Measurements from ENCODE around the gene AKAP1. TPM values are rescaled to one million over a fixed set of nuclear protein-coding genes. Genes with fewer than 3 reads are reported as not detected.

Gene AKAP1
- polyA plus RNA-seq, 4 donors = 28.9 to 97.7 (median 55.4) TPM

DNA sequence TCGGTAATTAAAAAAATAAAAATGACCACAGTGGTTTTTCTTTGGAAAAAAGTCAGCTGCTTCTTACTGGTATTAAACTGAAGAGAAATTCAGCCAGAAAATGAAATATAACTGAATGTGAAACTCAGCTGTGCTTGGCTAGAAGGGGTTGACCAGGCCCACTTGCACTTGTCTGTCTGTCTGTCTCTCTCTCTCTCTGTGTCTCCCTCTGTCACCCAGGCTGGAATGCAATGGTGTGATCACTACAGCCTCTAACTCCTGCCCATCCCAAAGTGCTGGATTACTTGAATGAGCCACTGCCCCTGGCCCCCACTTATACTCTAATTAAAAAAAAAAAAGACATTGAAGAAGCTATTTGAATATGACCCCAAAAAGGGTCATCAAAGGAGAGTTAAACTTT, 17.3 kb upstream of the AKAP1 start:
- Histone ChIP-seq H3K4me3 (ENCODE audit: low read depth in 1 of 3, low read length in 3 of 3) (no peak overlapping the region), H3K4me1 (ENCODE audit: control insufficient read depth in 3 of 3, insufficient read depth in 2 of 3, low read depth in 1 of 3, low read length in 2 of 3) (no peaks in the 10 kb centered on the region), H3K27me3 (ENCODE audit: control insufficient read depth in 3 of 3, insufficient read depth in 3 of 3, low read length in 3 of 3) (no peaks in the 10 kb centered on the region), H3K36me3 (ENCODE audit: control insufficient read depth in 3 of 3, insufficient read depth in 2 of 3, low read depth in 1 of 3, low read length in 3 of 3) (no peaks in the 10 kb centered on the region), H3K9me3 (ENCODE audit: control insufficient read depth in 2 of 2, insufficient read depth in 1 of 2, low read depth in 1 of 2, low read length in 1 of 2) (no peaks in the 10 kb centered on the region), H3K27ac (ENCODE audit: low read depth in 1 of 3, low read length in 2 of 3) (no peak overlapping the region)
- no peak for FAIRE-seq
- no peak for DNase-seq
- WGBS, 3 donors = 83 to 96% (median 87%) methylated on average over 1 of the region's 1 CpG

DNA sequence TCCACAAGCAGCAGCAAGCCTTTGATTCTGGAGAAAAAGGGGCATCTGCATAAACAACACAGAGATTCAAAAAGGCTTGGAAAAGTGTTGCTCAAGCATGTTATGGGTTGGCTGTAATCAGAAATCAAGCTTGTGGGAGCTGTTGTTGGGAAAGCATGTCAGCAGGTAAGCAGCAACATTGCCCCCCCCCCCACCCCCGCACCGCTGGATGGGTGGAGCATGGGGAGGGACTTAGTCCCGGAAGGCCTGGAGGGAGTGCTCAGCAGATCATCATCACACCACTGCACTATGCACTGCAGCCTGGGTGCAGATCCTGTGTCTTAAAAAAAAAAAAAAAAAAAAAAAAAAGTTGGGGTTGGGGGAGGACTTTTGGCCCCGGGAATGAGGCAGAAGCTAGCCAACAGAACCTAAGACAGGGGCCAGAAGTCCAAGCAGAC, 16.8 kb upstream of the AKAP1 start:
- no peaks in the 10 kb centered on the region for H3K27me3 ChIP-seq (ENCODE audit: control insufficient read depth in 3 of 3, insufficient read depth in 3 of 3, low read length in 3 of 3)
- DNase-seq (peak; percentile 33 to 73), FAIRE-seq (no peak)
- H3K4me1 ChIP-seq (ENCODE audit: control insufficient read depth in 3 of 3, insufficient read depth in 2 of 3, low read depth in 1 of 3, low read length in 2 of 3) = no peaks in the 10 kb centered on the region
- H3K36me3 ChIP-seq (ENCODE audit: control insufficient read depth in 3 of 3, insufficient read depth in 2 of 3, low read depth in 1 of 3, low read length in 3 of 3) = no peaks in the 10 kb centered on the region
- H3K27ac ChIP-seq (ENCODE audit: low read depth in 1 of 3, low read length in 2 of 3) = no peak overlapping the region
- WGBS, 3 donors = 3 to 37% (median 15%) methylated on average over 4 of the region's 4 CpGs
- no peak overlapping the region for H3K4me3 ChIP-seq (ENCODE audit: low read depth in 1 of 3, low read length in 3 of 3)
- no peaks in the 10 kb centered on the region for H3K9me3 ChIP-seq (ENCODE audit: control insufficient read depth in 2 of 2, insufficient read depth in 1 of 2, low read depth in 1 of 2, low read length in 1 of 2)

DNA sequence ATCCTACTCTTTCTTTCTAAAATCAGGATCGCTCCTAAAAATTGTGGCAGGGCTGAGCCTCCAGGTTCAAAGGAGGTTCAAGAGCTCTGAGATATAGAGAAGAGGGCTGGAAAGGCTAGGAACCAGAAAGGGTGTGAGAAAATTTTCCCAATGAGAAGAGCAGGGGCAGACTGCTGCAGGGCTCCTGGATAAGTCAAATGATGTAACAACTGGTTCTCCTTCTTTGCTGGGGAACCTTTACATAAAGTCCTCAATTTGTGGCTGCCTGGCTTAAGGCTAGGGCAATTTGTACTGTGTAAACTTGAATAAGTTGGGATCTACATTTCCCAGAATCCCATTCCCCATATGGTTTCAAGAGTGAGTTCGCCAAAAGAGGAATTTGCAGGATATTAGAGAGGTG, 16.3 kb upstream of the AKAP1 start:
- Histone ChIP-seq H3K27me3 (ENCODE audit: control insufficient read depth in 3 of 3, insufficient read depth in 3 of 3, low read length in 3 of 3) (no peaks in the 10 kb centered on the region), H3K27ac (ENCODE audit: low read depth in 1 of 3, low read length in 2 of 3) (no peak overlapping the region), H3K36me3 (ENCODE audit: control insufficient read depth in 3 of 3, insufficient read depth in 2 of 3, low read depth in 1 of 3, low read length in 3 of 3) (no peaks in the 10 kb centered on the region), H3K4me3 (ENCODE audit: low read depth in 1 of 3, low read length in 3 of 3) (no peak overlapping the region), H3K9me3 (ENCODE audit: control insufficient read depth in 2 of 2, insufficient read depth in 1 of 2, low read depth in 1 of 2, low read length in 1 of 2) (no peaks in the 10 kb centered on the region), H3K4me1 (ENCODE audit: control insufficient read depth in 3 of 3, insufficient read depth in 2 of 3, low read depth in 1 of 3, low read length in 2 of 3) (no peaks in the 10 kb centered on the region)
- no peak for DNase-seq
- WGBS, 3 donors = 92 to 98% (median 93%) methylated on average over 2 of the region's 2 CpGs
- no peak for FAIRE-seq

DNA sequence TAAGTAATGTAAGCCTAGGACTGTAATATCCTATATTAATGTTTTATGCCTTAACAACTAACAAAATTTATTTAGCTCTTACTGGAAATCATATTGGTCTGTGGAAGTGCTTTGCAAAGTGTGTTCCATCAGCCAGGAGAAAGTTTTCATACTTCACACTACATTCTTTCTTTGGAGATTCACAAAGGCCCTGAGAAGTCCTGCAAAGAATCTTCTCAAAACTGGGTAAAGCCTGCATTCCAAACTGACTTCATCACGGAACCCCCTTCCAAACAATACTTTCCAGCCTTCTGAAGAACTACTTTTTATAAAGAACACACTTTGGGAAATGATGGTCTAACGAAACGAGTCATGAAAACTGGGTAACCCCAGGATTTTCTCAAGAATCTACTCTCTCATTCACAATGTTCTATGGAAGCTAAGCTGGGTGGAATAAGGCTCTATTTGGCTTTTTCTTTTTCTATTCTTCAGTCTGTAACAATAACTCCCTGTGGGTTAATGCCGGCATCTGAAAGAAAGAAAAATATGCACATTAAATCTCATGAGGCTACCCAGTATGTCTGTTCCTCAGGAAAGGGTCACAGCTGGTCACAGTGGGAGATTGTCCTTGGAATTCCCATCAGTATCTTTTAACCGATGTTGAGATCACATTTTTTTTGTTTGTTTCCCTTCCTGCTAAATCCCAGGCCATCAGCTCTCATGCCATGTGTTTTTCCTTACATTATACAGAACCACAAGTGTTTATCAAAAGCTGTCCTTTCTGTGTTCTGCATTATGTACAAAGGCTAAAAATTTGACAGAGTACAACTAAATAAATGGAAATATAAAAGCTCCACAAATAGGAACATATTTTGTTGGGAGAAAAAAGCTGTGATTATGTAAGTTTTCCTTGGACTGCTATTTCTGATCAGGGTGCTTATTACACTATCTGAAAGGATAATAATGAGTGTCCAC, 12.8 kb upstream of the AKAP1 start:
- no peak overlapping the region for H3K27ac ChIP-seq (ENCODE audit: low read depth in 1 of 3, low read length in 2 of 3)
- H3K4me3 ChIP-seq (ENCODE audit: low read depth in 1 of 3, low read length in 3 of 3) = no peak overlapping the region

DNA sequence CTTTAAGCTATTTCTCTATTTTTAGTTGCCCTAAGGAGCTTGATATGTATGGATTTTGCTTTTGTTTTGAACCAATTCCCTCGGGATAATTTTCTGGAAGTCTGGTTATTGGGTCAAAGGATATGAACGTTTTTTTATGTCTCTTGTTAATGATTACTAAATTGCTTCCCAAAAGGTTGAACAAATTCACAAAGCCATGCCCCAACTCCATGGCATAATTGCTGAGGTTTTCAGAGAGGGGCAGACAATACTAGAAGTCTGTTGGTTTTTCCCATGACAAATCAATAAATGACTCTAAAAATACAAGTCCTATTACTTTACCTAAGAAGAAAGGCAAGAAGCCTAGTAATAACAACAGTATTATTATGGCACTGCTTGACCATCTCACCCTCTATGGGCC, 11.4 kb upstream of the AKAP1 start:
- no peaks in the 10 kb centered on the region for H3K27me3 ChIP-seq (ENCODE audit: control insufficient read depth in 3 of 3, insufficient read depth in 3 of 3, low read length in 3 of 3)
- H3K4me1 ChIP-seq (ENCODE audit: control insufficient read depth in 3 of 3, insufficient read depth in 2 of 3, low read depth in 1 of 3, low read length in 2 of 3) = no peaks in the 10 kb centered on the region
- no peaks in the 10 kb centered on the region for H3K36me3 ChIP-seq (ENCODE audit: control insufficient read depth in 3 of 3, insufficient read depth in 2 of 3, low read depth in 1 of 3, low read length in 3 of 3)
- 14 to 30% (median 16%) methylated on average over 2 of the region's 2 CpGs for WGBS, 3 donors
- no peak for FAIRE-seq
- H3K27ac ChIP-seq (ENCODE audit: low read depth in 1 of 3, low read length in 2 of 3) = no peak overlapping the region
- H3K4me3 ChIP-seq (ENCODE audit: low read depth in 1 of 3, low read length in 3 of 3) = no peak overlapping the region
- no peaks in the 10 kb centered on the region for H3K9me3 ChIP-seq (ENCODE audit: control insufficient read depth in 2 of 2, insufficient read depth in 1 of 2, low read depth in 1 of 2, low read length in 1 of 2)
- no peak for DNase-seq

More for the DNA sequence above, 12.8 kb upstream of the AKAP1 start:
- DNase-seq (no peak), FAIRE-seq (no peak)
- WGBS, 3 donors = 53 to 76% (median 72%) methylated on average over 5 of the region's 5 CpGs
- no peaks in the 10 kb centered on the region for H3K4me1 ChIP-seq (ENCODE audit: control insufficient read depth in 3 of 3, insufficient read depth in 2 of 3, low read depth in 1 of 3, low read length in 2 of 3)
- no peaks in the 10 kb centered on the region for H3K36me3 ChIP-seq (ENCODE audit: control insufficient read depth in 3 of 3, insufficient read depth in 2 of 3, low read depth in 1 of 3, low read length in 3 of 3)
- no peaks in the 10 kb centered on the region for H3K27me3 ChIP-seq (ENCODE audit: control insufficient read depth in 3 of 3, insufficient read depth in 3 of 3, low read length in 3 of 3)
- H3K9me3 ChIP-seq (ENCODE audit: control insufficient read depth in 2 of 2, insufficient read depth in 1 of 2, low read depth in 1 of 2, low read length in 1 of 2) = no peaks in the 10 kb centered on the region

DNA sequence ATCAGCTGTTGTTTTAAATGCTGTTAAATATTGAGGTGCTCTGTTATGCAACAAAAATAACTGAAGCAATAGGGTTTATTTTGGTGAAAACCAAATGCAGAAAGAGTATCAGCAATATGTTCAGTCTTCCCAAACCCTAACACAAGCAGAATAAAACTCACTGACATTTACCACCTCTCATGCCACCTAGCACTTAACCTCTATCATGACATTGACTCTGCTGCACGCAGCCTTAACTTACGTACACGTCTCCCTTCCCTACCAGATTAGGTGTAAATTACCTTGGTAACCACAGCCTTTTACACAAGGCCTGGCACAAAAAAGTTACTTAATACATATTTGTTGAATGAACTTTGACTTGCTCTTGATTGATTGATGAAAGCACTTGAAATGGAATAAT, 9.9 kb upstream of the AKAP1 start:
- H3K27me3 ChIP-seq (ENCODE audit: control insufficient read depth in 3 of 3, insufficient read depth in 3 of 3, low read length in 3 of 3) = no peaks in the 10 kb centered on the region
- H3K36me3 ChIP-seq (ENCODE audit: control insufficient read depth in 3 of 3, insufficient read depth in 2 of 3, low read depth in 1 of 3, low read length in 3 of 3) = no peaks in the 10 kb centered on the region
- FAIRE-seq = no peak
- no peak overlapping the region for H3K27ac ChIP-seq (ENCODE audit: low read depth in 1 of 3, low read length in 2 of 3)
- WGBS, 3 donors = 51 to 75% (median 70%) methylated on average over 3 of the region's 3 CpGs
- H3K4me1 ChIP-seq (ENCODE audit: control insufficient read depth in 3 of 3, insufficient read depth in 2 of 3, low read depth in 1 of 3, low read length in 2 of 3) = no peaks in the 10 kb centered on the region
- no peak overlapping the region for H3K4me3 ChIP-seq (ENCODE audit: low read depth in 1 of 3, low read length in 3 of 3)
- no peaks in the 10 kb centered on the region for H3K9me3 ChIP-seq (ENCODE audit: control insufficient read depth in 2 of 2, insufficient read depth in 1 of 2, low read depth in 1 of 2, low read length in 1 of 2)
- no peak for DNase-seq

DNA sequence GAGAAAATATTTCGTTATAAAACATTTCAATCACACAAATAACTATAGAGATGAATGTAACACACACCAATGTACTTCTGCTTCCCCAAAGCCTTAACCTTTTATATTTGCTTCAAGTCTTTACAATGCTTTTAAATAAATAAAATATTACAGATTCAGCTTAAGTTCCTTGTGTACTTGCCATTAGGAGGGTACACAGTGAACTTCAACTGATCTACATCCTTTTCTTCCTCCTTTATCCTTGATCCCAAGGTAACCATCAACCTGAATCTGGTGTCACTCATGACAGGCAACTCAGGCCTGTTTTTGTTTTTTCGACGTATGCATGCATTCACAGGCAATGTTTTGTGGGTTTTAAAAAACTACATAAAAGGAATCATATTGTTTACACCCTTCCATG, 9.3 kb upstream of the AKAP1 start:
- Histone ChIP-seq H3K9me3 (ENCODE audit: control insufficient read depth in 2 of 2, insufficient read depth in 1 of 2, low read depth in 1 of 2, low read length in 1 of 2) (no peaks in the 10 kb centered on the region), H3K36me3 (ENCODE audit: control insufficient read depth in 3 of 3, insufficient read depth in 2 of 3, low read depth in 1 of 3, low read length in 3 of 3) (no peaks in the 10 kb centered on the region), H3K4me3 (ENCODE audit: low read depth in 1 of 3, low read length in 3 of 3) (no peak overlapping the region), H3K27ac (ENCODE audit: low read depth in 1 of 3, low read length in 2 of 3) (no peak overlapping the region), H3K27me3 (ENCODE audit: control insufficient read depth in 3 of 3, insufficient read depth in 3 of 3, low read length in 3 of 3) (no peaks in the 10 kb centered on the region), H3K4me1 (ENCODE audit: control insufficient read depth in 3 of 3, insufficient read depth in 2 of 3, low read depth in 1 of 3, low read length in 2 of 3) (no peaks in the 10 kb centered on the region)
- FAIRE-seq (no peak), DNase-seq (no peak)
- WGBS, 3 donors = 90 to 94% (median 93%) methylated on average over 3 of the region's 3 CpGs

DNA sequence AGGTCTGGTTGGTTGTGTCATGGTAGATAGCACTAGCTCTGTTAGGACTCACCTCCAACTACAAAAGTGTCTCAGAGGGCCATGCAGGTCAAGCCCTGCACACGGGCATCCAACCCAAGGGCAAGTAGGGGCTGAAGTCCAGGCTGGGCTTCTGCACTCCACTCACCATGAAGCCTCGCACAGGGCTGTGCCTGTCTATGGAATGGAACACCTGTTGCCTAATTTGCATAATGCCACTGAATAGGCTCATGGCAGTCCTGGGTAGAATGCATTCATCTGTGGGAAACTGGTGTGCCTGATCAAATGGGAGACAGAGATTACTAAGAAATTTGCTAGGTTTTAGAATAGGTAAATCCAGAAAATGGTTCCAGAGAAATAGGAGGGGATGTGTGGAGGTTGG, 8.0 kb upstream of the AKAP1 start:
- 13 to 67% (median 45%) methylated on average over 2 of the region's 2 CpGs for WGBS, 3 donors
- Histone ChIP-seq H3K36me3 (ENCODE audit: control insufficient read depth in 3 of 3, insufficient read depth in 2 of 3, low read depth in 1 of 3, low read length in 3 of 3) (no peaks in the 10 kb centered on the region), H3K9me3 (ENCODE audit: control insufficient read depth in 2 of 2, insufficient read depth in 1 of 2, low read depth in 1 of 2, low read length in 1 of 2) (no peaks in the 10 kb centered on the region), H3K27ac (ENCODE audit: low read depth in 1 of 3, low read length in 2 of 3) (no peak overlapping the region), H3K27me3 (ENCODE audit: control insufficient read depth in 3 of 3, insufficient read depth in 3 of 3, low read length in 3 of 3) (no peaks in the 10 kb centered on the region), H3K4me1 (ENCODE audit: control insufficient read depth in 3 of 3, insufficient read depth in 2 of 3, low read depth in 1 of 3, low read length in 2 of 3) (no peaks in the 10 kb centered on the region), H3K4me3 (ENCODE audit: low read depth in 1 of 3, low read length in 3 of 3) (no peak overlapping the region)
- no peak for DNase-seq
- no peak for FAIRE-seq
